K562 (cell line): ENCODE measurements around the gene OSBPL3. TPM values are rescaled to one million over a fixed set of nuclear protein-coding genes. Genes with fewer than 3 reads are reported as not detected.

Experiments used
- ATAC-seq: fragments of 200-7000 bp; cut with Tn5 transposase; 3 replicates; pipeline ENCODE4 v1.9.1; 2020; ENCODE audit warnings: moderate library complexity
- BruUV-seq: library from RNA; stranded (reverse); fragments of 400-500 nt; replicated peaks from 2 replicates; lab custom pipeline; 2021; lab: Mats Ljungman, UMichigan
- CTCF ChIA-PET: fragments of 300-600 bp; formaldehyde crosslinking; extraction: SDS; loops from one replicate; lab custom pipeline; 2021; ENCODE audit warnings: low intra/inter-chr PET ratio; lab: Yijun Ruan, JAX
- POLR2A ChIA-PET: fragments of 300-600, 350-650 bp; sonication (Branson Sonifier 250); formaldehyde crosslinking; extraction: SDS; loops from one replicate; lab custom pipeline; 2021; ENCODE audit warnings: antibody characterized with exemption, inconsistent platforms; lab: Yijun Ruan, JAX
- DNase-seq, 4 experiments: peaks; one replicate each; pipeline versions ENCODE4 v3.0.0 to v3.0.0-alpha.2; 2011 to 2018; ENCODE audit warnings: low spot score in 3 of 4, mixed read lengths in 3 of 4; ENCODE audit errors: extremely low read depth in 1 of 4
- FAIRE-seq: peaks from 2 replicates; lab custom pipeline; 2011; peaks lifted over from hg19 to GRCh38; lab: Jason Lieb, UNC
- H2AFZ ChIP-seq: 2 replicates; pipeline ENCODE4 v1.6.0; 2011; ENCODE audit warnings: low read depth, low read length, control low read depth, inconsistent platforms
- H3K27ac ChIP-seq: fragments of 200-600 bp; 3 replicates; pipeline ENCODE4 v1.8.0; 2011; ENCODE audit warnings: low read depth, mild to moderate bottlenecking, control low read depth, inconsistent platforms, low read length, moderate library complexity, mixed read lengths; ENCODE audit errors: extremely low read depth
- H3K27me3 ChIP-seq, 2 experiments: fragments of 300-600 bp in 1 of 2; 2 replicates in 1 of 2; 3 replicates in 1 of 2; pipeline versions ENCODE4 v1.6.0 to v1.8.0; 2011; ENCODE audit warnings: inconsistent platforms in 2 of 2, low read length in 2 of 2, mild to moderate bottlenecking in 1 of 2, mixed read lengths in 1 of 2, moderate library complexity in 1 of 2; ENCODE audit not compliant: control insufficient read depth in 2 of 2, insufficient read depth in 2 of 2
- H3K36me3 ChIP-seq: fragments of 300-600 bp; 3 replicates; pipeline ENCODE4 v1.8.0; 2011; ENCODE audit warnings: mild to moderate bottlenecking, low read length, inconsistent platforms; ENCODE audit not compliant: control insufficient read depth, insufficient read depth
- H3K4me1 ChIP-seq, 2 experiments: fragments of 200-600 bp in 1 of 2; replicated peaks in 1 of 2; 2 replicates in 1 of 2; 3 replicates in 1 of 2; pipeline versions ENCODE4 v1.5.1 to v1.8.0; 2011; ENCODE audit warnings: inconsistent platforms in 2 of 2, low read length in 2 of 2, mild to moderate bottlenecking in 1 of 2, mixed read lengths in 1 of 2, moderate library complexity in 1 of 2; ENCODE audit not compliant: control insufficient read depth in 2 of 2, insufficient read depth in 2 of 2
- H3K4me2 ChIP-seq: 2 replicates; pipeline ENCODE4 v1.6.1; 2011; ENCODE audit warnings: low read length, control low read depth, inconsistent platforms, mixed read lengths; ENCODE audit not compliant: insufficient read depth
- H3K4me3 ChIP-seq: fragments of 200-600 bp; sonication (generic), shearing (Covaris generic); 2 replicates; pipeline ENCODE4 v1.5.1; 2016; ENCODE audit warnings: control low read depth, inconsistent platforms
- H3K79me2 ChIP-seq: fragments of 200-600 bp; 3 replicates; pipeline ENCODE4 v1.8.0; 2011; ENCODE audit warnings: low read length, inconsistent platforms; ENCODE audit not compliant: control insufficient read depth, insufficient read depth
- H3K9ac ChIP-seq, 2 experiments: 2 replicates each; pipeline versions ENCODE4 v1.6.0 to v1.6.1; 2011; ENCODE audit warnings: low read depth in 2 of 2, low read length in 2 of 2, control low read depth in 1 of 2, inconsistent platforms in 1 of 2, mild to moderate bottlenecking in 1 of 2, mixed read lengths in 1 of 2; ENCODE audit not compliant: insufficient read depth in 1 of 2
- H3K9me1 ChIP-seq: one replicate; pipeline ENCODE4 v1.6.0; 2011; ENCODE audit warnings: inconsistent platforms, mild to moderate bottlenecking, low read length, moderate library complexity; ENCODE audit not compliant: control insufficient read depth, insufficient read depth
- H3K9me3 ChIP-seq: replicated peaks from 2 replicates; pipeline ENCODE4 v1.5.1; 2011; ENCODE audit warnings: low read depth, low read length, inconsistent platforms; ENCODE audit not compliant: control insufficient read depth, insufficient read depth
- H4K20me1 ChIP-seq: replicated peaks from 2 replicates; pipeline ENCODE4 v1.6.1; 2011; ENCODE audit warnings: low read length, inconsistent platforms, mixed read lengths; ENCODE audit not compliant: control insufficient read depth, insufficient read depth
- ARID3B ChIP-seq: fragments of 250-450 bp; sonication (Bioruptor Pico); IDR thresholded peaks from 2 replicates; pipeline ENCODE4 v1.4.0; 2020; ENCODE audit warnings: borderline replicate concordance
- BRD9 ChIP-seq: fragments of 450-650 bp; IDR thresholded peaks from 2 replicates; pipeline ENCODE4 v1.6.1; 2018; ENCODE audit warnings: low read depth; ENCODE audit not compliant: partially characterized antibody
- HDAC3 ChIP-seq: fragments of 450-650 bp; IDR thresholded peaks from 2 replicates; pipeline ENCODE4 v1.6.1; 2018; ENCODE audit warnings: borderline replicate concordance, mild to moderate bottlenecking, moderate library complexity; ENCODE audit not compliant: partially characterized antibody
- MLX ChIP-seq, 2 experiments: fragments of 450-650 bp in 1 of 2; sonication (generic) in 1 of 2; formaldehyde crosslinking; conservative IDR thresholded peaks; 2 replicates each; pipeline versions ENCODE4 v1.4.0 to v1.8.1; 2020 to 2022; ENCODE audit warnings: mild to moderate bottlenecking in 1 of 2, missing genetic modification reagents in 1 of 2
- WGBS: fragments of 100-300 bp; shearing (Covaris generic); methylation state at CpG from one replicate; pipeline ENCODE4 v1.1.6; 2016; ENCODE audit warnings: low coverage, mixed read lengths; ENCODE audit not compliant: insufficient coverage; ENCODE audit errors: missing lambda C conversion rate; 5-methylcytosine and 5-hydroxymethylcytosine counted together
- in situ Hi-C: fragments of 300-500 bp; cut with MboI; formaldehyde crosslinking; loops from 4 replicates; pipeline ENCODE4 v1.15.0; 2018; ENCODE audit warnings: inconsistent platforms, mixed read lengths
- intact Hi-C: fragments of 100-400 bp; cut with micrococcal nuclease; formaldehyde crosslinking; loops from 2 replicates; pipeline ENCODE4 v1.14.2; 2022
- polyA plus RNA-seq, 8 experiments: library from polyadenylated mRNA; depleted of rRNA in 4 of 8; stranded (reverse) in 5 of 8; unstranded in 3 of 8; fragments of >200 nt; fragmentation: Nextera tagmentation in 2 of 8; fragmentation: Illumina TruSeq in 1 of 8; extraction: Ambion mirVana in 2 of 8; extraction: Trizol in 1 of 8; gene quantifications; 2 replicates each; pipeline versions ENCODE4 v1.2.1 to v1.2.3, GENCODE V29; 2011 to 2014; ENCODE audit warnings: inconsistent platforms in 1 of 8, missing spikeins in 1 of 8
- total RNA-seq, 7 experiments: library from RNA; depleted of rRNA in 6 of 7; stranded (reverse); fragments of >200 nt in 6 of 7; fragmentation: Illumina TruSeq in 2 of 7; extraction: Trizol in 2 of 7; gene quantifications; 2 replicates each; pipeline versions ENCODE4 v1.2.1 to v1.2.3, GENCODE V29; 2011 to 2021; ENCODE audit warnings: low replicate concordance in 1 of 7

The OSBPL3 gene
- total and polyA plus RNA-seq, 9 of the 15 experiments (the other 6 are each of a cell fraction or from before 2014, with no cell fraction given) = 4.8 to 37.2 (median 26.5) TPM

- WGBS = 64% methylated on average over 4 of the region's 4 CpGs
- Histone ChIP-seq H3K9me1 (no peaks in the 10 kb centered on the region), H3K9me3 (no peaks in the 10 kb centered on the region), H3K9ac (no peak overlapping the region), H4K20me1 (no peaks in the 10 kb centered on the region), H2AFZ (no peak overlapping the region), H3K79me2 (no peaks in the 10 kb centered on the region), H3K4me1 (peaks cover 0 to 14% of the 10 kb centered on the region in 2 experiments; a peak in 2 of 5 replicates), H3K27me3 (no peaks in the 10 kb centered on the region), H3K27ac (no peak overlapping the region), H3K4me3 (no peak overlapping the region), H3K36me3 (peaks cover 55% of the 10 kb centered on the region), H3K4me2 (no peak overlapping the region)
- BruUV-seq = no TSS peak
- no peak for ATAC-seq
- in situ Hi-C loops = no loop called here
- no peak for FAIRE-seq
- no peak for DNase-seq
- POLR2A ChIA-PET = no interaction called here
- intact Hi-C loops = no loop called here
- no peak for TF ChIP-seq MLX (CRISPR knock-in tag; conservative IDR thresholded peaks at IDR 0.05)
- TF ChIP-seq BRD9 = no peak
- no peak for TF ChIP-seq HDAC3
- no peak for TF ChIP-seq ARID3B
- CTCF ChIA-PET = no interaction called here
Observed at GRCh38 chr7:24868741-24869140, 111.2 kb downstream of the OSBPL3 start.
